HCT116 (cell line): ENCODE results near the gene TDO2.

ENCODE experiments used
- CEBPB ChIP-seq: IDR thresholded peaks from 2 replicates; pipeline ENCODE4 v1.6.1; 2012; ENCODE audit warnings: low read depth
- CTCF ChIP-seq, 3 experiments: fragments of 200-600 bp in 1 of 3; sonication (generic) in 1 of 3; IDR thresholded peaks in 2 of 3; conservative IDR thresholded peaks in 1 of 3; 2 replicates each; pipeline ENCODE4 v1.5.1; 2012 to 2017; ENCODE audit warnings: low read depth in 2 of 3, low read length in 2 of 3, antibody characterized with exemption in 1 of 3, borderline replicate concordance in 1 of 3, control low read depth in 1 of 3, mild to moderate bottlenecking in 1 of 3, mixed read lengths in 1 of 3, mixed run types in 1 of 3, moderate library complexity in 1 of 3; ENCODE audit not compliant: insufficient read depth in 1 of 3
- POLR2AphosphoS5 ChIP-seq: IDR thresholded peaks from 2 replicates; pipeline ENCODE4 v1.6.1; 2011; ENCODE audit warnings: mild to moderate bottlenecking, low read depth, low read length, moderate library complexity
- SIN3A ChIP-seq: IDR thresholded peaks from 2 replicates; pipeline ENCODE4 v1.6.1; 2012; ENCODE audit warnings: low read depth
- ZNF274 ChIP-seq: fragments of 200-500 bp; sonication (Bioruptor generic); IDR thresholded peaks from 2 replicates; pipeline ENCODE4 v1.6.1; 2014; ENCODE audit warnings: mild to moderate bottlenecking, low read depth, low read length, inconsistent platforms

- TF ChIP-seq CTCF (IDR thresholded peaks at IDR 0.05 in 2 of 3, conservative IDR thresholded peaks at IDR 0.05 in 1 of 3; ENCODE audit: borderline replicate concordance in 1 of 3, insufficient read depth in 1 of 3, low read depth in 2 of 3, low read length in 2 of 3) (no peak), POLR2AphosphoS5 (no peak), ZNF274 (no peak), SIN3A (no peak), CEBPB (no peak)
Observed at GRCh38 chr4:155903453-155903852, at the start of gene TDO2.
